ENCODE measurements around the gene TMEM236. TPM values are rescaled to one million over a fixed set of nuclear protein-coding genes. Genes with fewer than 3 reads are reported as not detected.

The TMEM236 gene
- total and polyA plus RNA-seq, 4 donors: 0.37 to 2.1 (median 0.70) TPM

DNA sequence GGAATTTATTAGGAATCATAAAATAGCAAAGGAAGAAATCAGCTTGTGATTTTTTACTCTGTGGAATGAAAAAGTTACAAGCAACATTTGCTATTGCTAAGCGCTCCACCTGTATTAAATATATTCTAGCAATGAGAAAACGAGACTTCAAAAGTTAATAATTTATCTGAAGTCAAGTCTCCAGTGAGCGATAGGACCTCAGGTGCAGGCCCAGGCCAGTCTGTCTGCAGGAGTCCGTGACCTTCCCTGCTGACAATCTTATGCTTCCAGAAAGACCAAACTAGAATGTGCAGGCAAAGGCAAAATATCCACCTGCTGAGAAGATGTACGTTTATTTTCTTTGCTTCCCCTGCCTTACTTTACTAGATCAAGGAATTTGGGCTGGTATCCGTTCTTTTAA is 79.9 kb downstream of the TMEM236 start:
- H3K27me3 ChIP-seq (ENCODE audit: control insufficient read depth in 3 of 3, insufficient read depth in 3 of 3, low read length in 2 of 3): peaks cover 0 to 3% (median 0%) of the 10 kb centered on the region in 3 donors
- TF ChIP-seq, protein P1, sequence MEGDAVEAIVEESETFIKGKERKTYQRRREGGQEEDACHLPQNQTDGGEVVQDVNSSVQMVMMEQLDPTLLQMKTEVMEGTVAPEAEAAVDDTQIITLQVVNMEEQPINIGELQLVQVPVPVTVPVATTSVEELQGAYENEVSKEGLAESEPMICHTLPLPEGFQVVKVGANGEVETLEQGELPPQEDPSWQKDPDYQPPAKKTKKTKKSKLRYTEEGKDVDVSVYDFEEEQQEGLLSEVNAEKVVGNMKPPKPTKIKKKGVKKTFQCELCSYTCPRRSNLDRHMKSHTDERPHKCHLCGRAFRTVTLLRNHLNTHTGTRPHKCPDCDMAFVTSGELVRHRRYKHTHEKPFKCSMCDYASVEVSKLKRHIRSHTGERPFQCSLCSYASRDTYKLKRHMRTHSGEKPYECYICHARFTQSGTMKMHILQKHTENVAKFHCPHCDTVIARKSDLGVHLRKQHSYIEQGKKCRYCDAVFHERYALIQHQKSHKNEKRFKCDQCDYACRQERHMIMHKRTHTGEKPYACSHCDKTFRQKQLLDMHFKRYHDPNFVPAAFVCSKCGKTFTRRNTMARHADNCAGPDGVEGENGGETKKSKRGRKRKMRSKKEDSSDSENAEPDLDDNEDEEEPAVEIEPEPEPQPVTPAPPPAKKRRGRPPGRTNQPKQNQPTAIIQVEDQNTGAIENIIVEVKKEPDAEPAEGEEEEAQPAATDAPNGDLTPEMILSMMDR (IDR thresholded peaks at IDR 0.05; ENCODE audit: control extremely low read depth, extremely low read depth): no peak
- H3K4me3 ChIP-seq: no peak overlapping the region
- no peak for DNase-seq
- no peak overlapping the region for H3K27ac ChIP-seq (ENCODE audit: low read depth in 1 of 2, low read length in 1 of 2)
- WGBS, 2 donors: 74 to 88% methylated on average over 6 of the region's 6 CpGs
- H3K9me3 ChIP-seq (ENCODE audit: control insufficient read depth in 4 of 4, insufficient read depth in 3 of 4, low read length in 3 of 4): no peaks in the 10 kb centered on the region
- H3K4me1 ChIP-seq (ENCODE audit: control insufficient read depth in 5 of 5, insufficient read depth in 5 of 5, low read length in 5 of 5): no peaks in the 10 kb centered on the region
- H3K9ac ChIP-seq (ENCODE audit: insufficient read depth in 1 of 2, low read length in 2 of 2): no peak overlapping the region
- no peak for ATAC-seq (ENCODE audit: insufficient read depth, low FRiP score)
- H3K36me3 ChIP-seq (ENCODE audit: control insufficient read depth in 4 of 4, insufficient read depth in 4 of 4, low read length in 4 of 4): no peaks in the 10 kb centered on the region

DNA sequence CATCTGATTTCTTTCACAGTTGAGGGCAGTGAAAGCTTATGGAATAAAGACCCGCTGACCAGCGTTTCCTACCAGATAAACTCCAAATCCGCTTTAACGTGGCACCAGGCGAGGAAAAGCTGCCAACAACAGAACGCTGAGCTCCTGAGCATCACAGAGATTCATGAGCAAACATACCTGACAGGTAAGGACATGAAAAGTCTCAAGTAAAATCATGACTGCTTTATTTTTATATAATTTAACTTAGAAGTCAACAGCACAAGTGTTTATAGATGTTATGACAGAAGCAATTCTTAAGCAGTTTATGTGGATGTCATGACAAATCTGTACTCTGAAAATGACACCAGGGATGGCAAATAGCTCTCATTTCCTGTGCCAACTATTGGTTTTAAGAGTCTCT is 81.7 kb downstream of the TMEM236 start:
- peaks cover 0 to 3% (median 0%) of the 10 kb centered on the region in 3 donors for H3K27me3 ChIP-seq (ENCODE audit: control insufficient read depth in 3 of 3, insufficient read depth in 3 of 3, low read length in 2 of 3)
- TF ChIP-seq, protein P1 (IDR thresholded peaks at IDR 0.05; ENCODE audit: control extremely low read depth, extremely low read depth): no peak
- H3K9me3 ChIP-seq (ENCODE audit: control insufficient read depth in 4 of 4, insufficient read depth in 3 of 4, low read length in 3 of 4): peaks cover 0 to 1% (median 0%) of the 10 kb centered on the region in 4 donors
- 88 to 92% methylated on average over 6 of the region's 6 CpGs for WGBS, 2 donors
- ATAC-seq (ENCODE audit: insufficient read depth, low FRiP score) (no peak), DNase-seq (no peak)
- H3K9ac ChIP-seq (ENCODE audit: insufficient read depth in 1 of 2, low read length in 2 of 2): no peak overlapping the region
- H3K27ac ChIP-seq (ENCODE audit: low read depth in 1 of 2, low read length in 1 of 2): no peak overlapping the region
- no peaks in the 10 kb centered on the region for H3K4me1 ChIP-seq (ENCODE audit: control insufficient read depth in 5 of 5, insufficient read depth in 5 of 5, low read length in 5 of 5)
- no peaks in the 10 kb centered on the region for H3K36me3 ChIP-seq (ENCODE audit: control insufficient read depth in 4 of 4, insufficient read depth in 4 of 4, low read length in 4 of 4)
- no peak overlapping the region for H3K4me3 ChIP-seq

DNA sequence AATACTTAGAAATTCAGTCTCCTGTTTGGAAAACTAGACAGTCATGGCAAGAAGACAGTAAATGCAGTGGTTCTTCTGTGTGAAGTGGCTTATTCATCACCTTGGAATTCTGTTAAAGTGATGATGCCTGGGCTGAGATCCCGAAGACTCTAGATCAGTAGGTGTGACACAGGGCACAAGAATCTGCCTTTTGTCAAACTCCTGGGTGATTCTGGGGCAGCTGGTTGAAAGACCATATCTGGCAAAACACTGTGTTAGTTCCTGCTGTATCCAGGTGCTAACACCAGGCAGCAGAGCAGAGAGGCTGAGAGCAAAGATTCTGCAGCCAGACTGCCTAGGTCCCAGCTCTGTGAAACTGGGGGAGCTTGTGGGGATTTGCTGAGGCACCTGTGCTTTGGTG is 83.7 kb downstream of the TMEM236 start:
- ATAC-seq (ENCODE audit: insufficient read depth, low FRiP score) (no peak), DNase-seq (no peak)
- Histone ChIP-seq H3K27me3 (ENCODE audit: control insufficient read depth in 3 of 3, insufficient read depth in 3 of 3, low read length in 2 of 3) (peaks cover 0 to 3% (median 0%) of the 10 kb centered on the region in 3 donors), H3K4me3 (no peak overlapping the region), H3K36me3 (ENCODE audit: control insufficient read depth in 4 of 4, insufficient read depth in 4 of 4, low read length in 4 of 4) (no peaks in the 10 kb centered on the region), H3K4me1 (ENCODE audit: control insufficient read depth in 5 of 5, insufficient read depth in 5 of 5, low read length in 5 of 5) (no peaks in the 10 kb centered on the region), H3K9ac (ENCODE audit: insufficient read depth in 1 of 2, low read length in 2 of 2) (no peak overlapping the region), H3K27ac (ENCODE audit: low read depth in 1 of 2, low read length in 1 of 2) (no peak overlapping the region), H3K9me3 (ENCODE audit: control insufficient read depth in 4 of 4, insufficient read depth in 3 of 4, low read length in 3 of 4) (peaks cover 0 to 1% (median 0%) of the 10 kb centered on the region in 4 donors)
- TF ChIP-seq, protein P1 (IDR thresholded peaks at IDR 0.05; ENCODE audit: control extremely low read depth, extremely low read depth): no peak
- 70 to 81% methylated on average over 1 of the region's 1 CpG for WGBS, 2 donors

DNA sequence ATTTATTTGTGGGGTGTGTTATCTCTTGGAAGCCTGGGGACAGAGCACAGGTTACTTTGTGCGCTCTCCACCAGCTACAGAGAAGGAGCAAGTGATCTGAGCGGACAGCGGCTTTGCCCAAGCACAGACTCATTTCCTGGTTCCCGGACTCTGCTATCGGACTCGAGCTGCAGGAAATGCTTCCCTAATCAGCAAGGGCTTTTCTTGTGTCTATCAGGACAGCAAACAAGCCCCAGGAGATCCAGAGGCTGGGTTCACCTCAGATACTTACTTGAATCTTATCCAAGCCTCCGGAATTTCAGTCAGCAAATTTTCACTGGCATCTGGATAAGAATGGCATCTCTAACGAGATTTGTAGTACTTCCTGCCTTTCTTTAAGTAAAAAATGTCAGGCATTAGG is 84.9 kb downstream of the TMEM236 start:
- Histone ChIP-seq H3K4me3 (no peak overlapping the region), H3K9ac (ENCODE audit: insufficient read depth in 1 of 2, low read length in 2 of 2) (peak overlapping the region; percentile 37 to 84), H3K27ac (ENCODE audit: low read depth in 1 of 2, low read length in 1 of 2) (no peak overlapping the region), H3K27me3 (ENCODE audit: control insufficient read depth in 3 of 3, insufficient read depth in 3 of 3, low read length in 2 of 3) (peaks cover 0 to 3% (median 0%) of the 10 kb centered on the region in 3 donors), H3K36me3 (ENCODE audit: control insufficient read depth in 4 of 4, insufficient read depth in 4 of 4, low read length in 4 of 4) (no peaks in the 10 kb centered on the region), H3K9me3 (ENCODE audit: control insufficient read depth in 4 of 4, insufficient read depth in 3 of 4, low read length in 3 of 4) (peaks cover 0 to 1% (median 0%) of the 10 kb centered on the region in 4 donors), H3K4me1 (ENCODE audit: control insufficient read depth in 5 of 5, insufficient read depth in 5 of 5, low read length in 5 of 5) (no peaks in the 10 kb centered on the region)
- 6 to 7% methylated on average over 8 of the region's 8 CpGs for WGBS, 2 donors
- DNase-seq (peak; percentile 28 to 59 (median 37)), ATAC-seq (ENCODE audit: insufficient read depth, low FRiP score) (peak; percentile 69)
- TF ChIP-seq, protein P1 (IDR thresholded peaks at IDR 0.05; ENCODE audit: control extremely low read depth, extremely low read depth): no peak

All from lung (tissue), 12 donors.